ENCODE data around the gene SCAMP4. TPM values are rescaled to one million over a fixed set of nuclear protein-coding genes. Genes with fewer than 3 reads are reported as not detected.

SCAMP4 gene
- total RNA-seq, 1 experiment from 2014 or later = 63.3 TPM

GRCh38 chr19:1914826-1915341 lies 9.7 kb downstream of the SCAMP4 start:
- RAD21 ChIA-PET (ENCODE audit: low non-redundant PET in 1 of 2, low total read pairs in 2 of 2, uncharacterized antibody in 2 of 2, unreplicated experiment in 2 of 2) = no interaction called here
- CTCF ChIA-PET = no interaction called here
- H3K9me3 ChIP-seq (ENCODE audit: control insufficient read depth in 1 of 2, insufficient read depth in 1 of 2, low read depth in 1 of 2, low read length in 2 of 2) = no peaks in the 10 kb centered on the region
- H3K9ac ChIP-seq (ENCODE audit: low read length) = no peak overlapping the region
- H3K9me2 ChIP-seq (ENCODE audit: insufficient read depth) = no peaks in the 10 kb centered on the region
- H2AFZ ChIP-seq (ENCODE audit: low read depth, low read length, poor library complexity, severe bottlenecking) = no peak overlapping the region
- no peak for ATAC-seq
- H3K27ac ChIP-seq (ENCODE audit: low read depth, low read length) = no peak overlapping the region
- intact Hi-C loops (cut with micrococcal nuclease) = no loop called here
- peaks cover 54% of the 10 kb centered on the region for H3K79me2 ChIP-seq (ENCODE audit: insufficient read depth, low read length)
- no peak overlapping the region for H3K4me3 ChIP-seq (replicated peaks in 1 of 2; ENCODE audit: low read depth in 1 of 2, low read length in 2 of 2)
- H3K4me2 ChIP-seq (ENCODE audit: low read length) = no peak overlapping the region
- no TSS peak for BruUV-seq (replicated peaks)
- no peak for DNase-seq (ENCODE audit: low read depth, low spot score)
- POLR2A ChIA-PET = no interaction called here
- no peaks in the 10 kb centered on the region for H4K20me1 ChIP-seq (ENCODE audit: insufficient read depth)
- H3K27me3 ChIP-seq (ENCODE audit: insufficient read depth, low read length) = no peaks in the 10 kb centered on the region
- TF ChIP-seq REST (IDR thresholded peaks at IDR 0.05; ENCODE audit: low read depth) (no peak), EZH2 (IDR thresholded peaks at IDR 0.05) (no peak), YY1 (IDR thresholded peaks at IDR 0.05; ENCODE audit: extremely low read depth, insufficient replicate concordance, low read depth, low read length) (no peak), EGR1 (IDR thresholded peaks at IDR 0.05; ENCODE audit: low read depth) (no peak)
- TF ChIP-seq, protein P1, sequence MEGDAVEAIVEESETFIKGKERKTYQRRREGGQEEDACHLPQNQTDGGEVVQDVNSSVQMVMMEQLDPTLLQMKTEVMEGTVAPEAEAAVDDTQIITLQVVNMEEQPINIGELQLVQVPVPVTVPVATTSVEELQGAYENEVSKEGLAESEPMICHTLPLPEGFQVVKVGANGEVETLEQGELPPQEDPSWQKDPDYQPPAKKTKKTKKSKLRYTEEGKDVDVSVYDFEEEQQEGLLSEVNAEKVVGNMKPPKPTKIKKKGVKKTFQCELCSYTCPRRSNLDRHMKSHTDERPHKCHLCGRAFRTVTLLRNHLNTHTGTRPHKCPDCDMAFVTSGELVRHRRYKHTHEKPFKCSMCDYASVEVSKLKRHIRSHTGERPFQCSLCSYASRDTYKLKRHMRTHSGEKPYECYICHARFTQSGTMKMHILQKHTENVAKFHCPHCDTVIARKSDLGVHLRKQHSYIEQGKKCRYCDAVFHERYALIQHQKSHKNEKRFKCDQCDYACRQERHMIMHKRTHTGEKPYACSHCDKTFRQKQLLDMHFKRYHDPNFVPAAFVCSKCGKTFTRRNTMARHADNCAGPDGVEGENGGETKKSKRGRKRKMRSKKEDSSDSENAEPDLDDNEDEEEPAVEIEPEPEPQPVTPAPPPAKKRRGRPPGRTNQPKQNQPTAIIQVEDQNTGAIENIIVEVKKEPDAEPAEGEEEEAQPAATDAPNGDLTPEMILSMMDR (IDR thresholded peaks at IDR 0.05 in 2 of 3, conservative IDR thresholded peaks at IDR 0.05 in 1 of 3; ENCODE audit: borderline replicate concordance in 1 of 3, insufficient read depth in 1 of 3, low read depth in 2 of 3, low read length in 2 of 3) = no peak
- no peaks in the 10 kb centered on the region for H3K4me1 ChIP-seq (ENCODE audit: control insufficient read depth in 1 of 2, insufficient read depth in 2 of 2, low read length in 2 of 2)
- H3K36me3 ChIP-seq (ENCODE audit: control insufficient read depth in 1 of 2, insufficient read depth in 2 of 2, low read length in 2 of 2) = peaks cover 13 to 14% of the 10 kb centered on the region in 2 experiments; a peak in 3 of 4 replicates

All from HCT116 (cell line).